IMR-90 (cell line): ENCODE data around the gene RNF186.
"Not testable (repeated sequence)": the region's sequence is repeated elsewhere in the genome, so short reads cannot be mapped to it uniquely, and the experiment has no call there.

Experiments
- BHLHE40 ChIP-seq: fragments of 150-350 bp; IDR thresholded peaks from 2 replicates; pipeline ENCODE4 v1.6.1; 2016; ENCODE audit warnings: mild to moderate bottlenecking, low read depth, low read length
- CEBPB ChIP-seq: IDR thresholded peaks from 2 replicates; pipeline ENCODE4 v1.6.1; 2012; ENCODE audit warnings: low read depth, low read length, improper control_type of control experiment
- CTCF ChIP-seq: conservative IDR thresholded peaks from 2 replicates; pipeline ENCODE4 v1.5.1; 2012; ENCODE audit warnings: mild to moderate bottlenecking, low read depth, low read length, improper control_type of control experiment
- FOS ChIP-seq: fragments of 150-350 bp; IDR thresholded peaks from 2 replicates; pipeline ENCODE4 v1.6.1; 2016; ENCODE audit warnings: low read depth, low read length
- MAFK ChIP-seq: IDR thresholded peaks from 2 replicates; pipeline ENCODE4 v1.6.1; 2012; ENCODE audit warnings: low read depth, low read length, improper control_type of control experiment
- NFE2L2 ChIP-seq: fragments of 150-350 bp; IDR thresholded peaks from 2 replicates; pipeline ENCODE4 v1.6.1; 2016; ENCODE audit warnings: low read depth, mild to moderate bottlenecking, low read length
- POLR2A ChIP-seq: IDR thresholded peaks from 2 replicates; pipeline ENCODE4 v1.6.1; 2012; ENCODE audit warnings: mild to moderate bottlenecking, low read depth, low read length
- RAD21 ChIP-seq: IDR thresholded peaks from 2 replicates; pipeline ENCODE4 v1.6.1; 2012; ENCODE audit warnings: low read length, improper control_type of control experiment
- RFX5 ChIP-seq: IDR thresholded peaks from 2 replicates; pipeline ENCODE4 v1.8.0; 2012; ENCODE audit warnings: low read depth, mild to moderate bottlenecking, low read length, moderate library complexity
- SMC3 ChIP-seq: fragments of 150-350 bp; IDR thresholded peaks from 2 replicates; pipeline ENCODE4 v1.6.1; 2016; ENCODE audit warnings: low read depth, mild to moderate bottlenecking, antibody characterized with exemption, low read length, moderate library complexity

GRCh38 chr1:19849307-19849706, 34.2 kb upstream of the RNF186 start:
- not testable (repeated sequence) for TF ChIP-seq CTCF, RAD21, POLR2A, RFX5, SMC3, BHLHE40, MAFK, NFE2L2, CEBPB, FOS
